ENCODE results near the gene SAFB2.

- TF ChIP-seq POLR2A (IDR thresholded peaks at IDR 0.05) (no peak), CTCF (IDR thresholded peaks at IDR 0.05) (no peak)
These were observed 68.7 kb downstream of the SAFB2 start for GRCh38 chr19:5553892-5554291.

All from uterus (tissue), 2 donors.